Stomach (tissue), 4 donors: ENCODE results near the gene NMNAT2.

Experiments
- POLR2AphosphoS5 ChIP-seq, 3 donors: sonication (generic); formaldehyde crosslinking; IDR thresholded peaks; one replicate each; pipeline ENCODE4 v1.6.1; 2016; ENCODE audit warnings: antibody characterized with exemption in 3 of 3
- TF ChIP-seq, protein P1 (sequence below), 7 experiments: fragments of 450-650 bp in 4 of 7; fragments of 200-600 bp in 3 of 7; sonication (generic) in 3 of 7; IDR thresholded peaks; one replicate each; pipeline ENCODE4 v1.5.1; 2016 to 2019; ENCODE audit warnings: antibody characterized with exemption in 7 of 7, control low read depth in 2 of 7, mild to moderate bottlenecking in 1 of 7

DNA sequence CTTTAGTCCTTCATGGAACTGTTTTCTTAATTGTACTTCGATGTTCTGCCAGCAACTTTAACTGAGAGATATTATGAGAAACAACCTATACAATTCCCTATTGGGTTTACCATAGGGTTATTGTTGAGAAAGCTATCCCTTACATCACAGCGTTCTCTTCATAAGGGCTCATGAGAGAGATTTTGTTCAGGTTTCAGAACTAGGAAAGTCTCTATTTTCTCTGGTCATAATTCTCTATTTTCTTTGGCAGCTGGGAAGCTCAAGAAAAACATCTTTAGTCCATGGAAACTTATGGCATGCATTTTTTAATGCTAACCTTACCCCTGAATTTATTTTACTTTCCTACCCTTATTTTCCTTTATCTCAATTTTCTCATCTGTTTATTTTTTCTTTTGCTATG is 38.2 kb downstream of the NMNAT2 start:
- TF ChIP-seq, protein P1, sequence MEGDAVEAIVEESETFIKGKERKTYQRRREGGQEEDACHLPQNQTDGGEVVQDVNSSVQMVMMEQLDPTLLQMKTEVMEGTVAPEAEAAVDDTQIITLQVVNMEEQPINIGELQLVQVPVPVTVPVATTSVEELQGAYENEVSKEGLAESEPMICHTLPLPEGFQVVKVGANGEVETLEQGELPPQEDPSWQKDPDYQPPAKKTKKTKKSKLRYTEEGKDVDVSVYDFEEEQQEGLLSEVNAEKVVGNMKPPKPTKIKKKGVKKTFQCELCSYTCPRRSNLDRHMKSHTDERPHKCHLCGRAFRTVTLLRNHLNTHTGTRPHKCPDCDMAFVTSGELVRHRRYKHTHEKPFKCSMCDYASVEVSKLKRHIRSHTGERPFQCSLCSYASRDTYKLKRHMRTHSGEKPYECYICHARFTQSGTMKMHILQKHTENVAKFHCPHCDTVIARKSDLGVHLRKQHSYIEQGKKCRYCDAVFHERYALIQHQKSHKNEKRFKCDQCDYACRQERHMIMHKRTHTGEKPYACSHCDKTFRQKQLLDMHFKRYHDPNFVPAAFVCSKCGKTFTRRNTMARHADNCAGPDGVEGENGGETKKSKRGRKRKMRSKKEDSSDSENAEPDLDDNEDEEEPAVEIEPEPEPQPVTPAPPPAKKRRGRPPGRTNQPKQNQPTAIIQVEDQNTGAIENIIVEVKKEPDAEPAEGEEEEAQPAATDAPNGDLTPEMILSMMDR (IDR thresholded peaks at IDR 0.05), result no peak
- TF ChIP-seq POLR2AphosphoS5 (IDR thresholded peaks at IDR 0.05), result no peak
